Testis (tissue), 3 donors: ENCODE measurements around the gene SLC44A5. TPM values are rescaled to one million over a fixed set of nuclear protein-coding genes. Genes with fewer than 3 reads are reported as not detected.
"Not testable (repeated sequence)": the region's sequence is repeated elsewhere in the genome, so short reads cannot be mapped to it uniquely, and the experiment has no call there.

Experiments used
- DNase-seq: peaks from one replicate; pipeline ENCODE4 v3.0.0-alpha.2; 2019
- H3K27ac ChIP-seq, 2 donors: fragments of 200-600 bp; sonication (generic); one replicate each; pipeline ENCODE4 v1.5.1; 2019
- H3K27me3 ChIP-seq: fragments of 200-600 bp; sonication (generic); one replicate; pipeline ENCODE4 v1.5.1; 2019
- H3K36me3 ChIP-seq: fragments of 200-600 bp; sonication (generic); one replicate; pipeline ENCODE4 v1.5.1; 2017; ENCODE audit warnings: low read depth; ENCODE audit errors: missing control alignments
- H3K4me1 ChIP-seq: fragments of 200-600 bp; sonication (generic); one replicate; pipeline ENCODE4 v1.5.1; 2019
- H3K4me3 ChIP-seq, 2 donors: fragments of 200-600 bp; sonication (generic); one replicate each; pipeline ENCODE4 v1.5.1; 2017 to 2019
- H3K9me3 ChIP-seq: fragments of 200-600 bp; sonication (generic); one replicate; pipeline ENCODE4 v1.5.1; 2017
- CTCF ChIP-seq, 3 experiments: fragments of 450-650 bp in 2 of 3; fragments of 200-600 bp in 1 of 3; sonication (generic) in 1 of 3; IDR thresholded peaks; one replicate each; pipeline ENCODE4 v1.5.1; 2016 to 2019; ENCODE audit warnings: antibody characterized with exemption in 3 of 3, mild to moderate bottlenecking in 2 of 3, moderate library complexity in 1 of 3
- POLR2A ChIP-seq: fragments of 450-650 bp; IDR thresholded peaks from one replicate; pipeline ENCODE4 v1.6.1; 2017; ENCODE audit warnings: antibody characterized with exemption, mild to moderate bottlenecking, moderate library complexity
- WGBS, 2 donors: methylation state at CpG; one replicate each; pipeline ENCODE4 v1.1.5; 2018; 5-methylcytosine and 5-hydroxymethylcytosine counted together
- intact Hi-C: fragments of 100-400 bp; cut with DNase I; formaldehyde crosslinking; loops from one replicate; pipeline ENCODE4 v1.15.1; 2023; ENCODE audit warnings: low total_unique reads
- polyA plus RNA-seq: library from polyadenylated mRNA; stranded (reverse); fragments of 350-450 nt; fragmentation: Illumina TruSeq; extraction: RNeasy Lipid Tissue Mini Kit (QIAGEN cat#74804); gene quantifications from one replicate; pipeline ENCODE4 v1.2.3, GENCODE V29; 2014; ENCODE audit warnings: low read depth, low replicate concordance; ENCODE audit not compliant: insufficient read depth
- total RNA-seq, 2 donors: library from RNA; depleted of rRNA; stranded (reverse); fragments of >200 nt; gene quantifications; one replicate each; pipeline ENCODE4 v1.2.3, GENCODE V29; 2016

SLC44A5 gene
- total and polyA plus RNA-seq, 3 donors from 2014 or later: 4.9 to 10.6 (median 4.9) TPM

DNA sequence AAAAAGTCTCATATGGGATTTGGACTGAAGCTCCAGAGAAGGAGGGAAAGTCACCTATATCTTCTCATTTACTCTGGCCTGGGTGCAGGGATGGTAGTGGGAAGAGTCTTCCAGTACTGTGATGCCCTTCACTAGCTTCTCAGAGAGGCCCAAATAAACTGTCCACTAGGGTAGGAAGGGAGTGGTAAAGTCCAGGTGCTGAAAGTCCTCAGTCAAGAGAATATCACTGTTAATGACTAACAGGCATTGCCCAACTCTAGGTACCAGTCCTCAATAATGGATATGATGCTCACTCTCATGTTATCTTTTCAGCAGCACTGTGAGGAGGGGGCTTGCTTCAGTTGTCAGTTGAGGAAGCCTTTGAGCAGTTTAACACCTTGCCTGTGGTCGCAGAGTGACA lies 412.8 kb downstream of the SLC44A5 start:
- Histone ChIP-seq H3K27ac (no peak overlapping the region), H3K4me1 (no peaks in the 10 kb centered on the region), H3K4me3 (no peak overlapping the region), H3K9me3 (no peaks in the 10 kb centered on the region), H3K27me3 (no peaks in the 10 kb centered on the region), H3K36me3 (no peaks in the 10 kb centered on the region)
- TF ChIP-seq POLR2A: no peak
- TF ChIP-seq CTCF (IDR thresholded peaks at IDR 0.05): no peak
- 76 to 92% methylated on average over 1 of the region's 1 CpG for WGBS, 2 donors
- DNase-seq: no peak
- intact Hi-C loops: no loop called here

DNA sequence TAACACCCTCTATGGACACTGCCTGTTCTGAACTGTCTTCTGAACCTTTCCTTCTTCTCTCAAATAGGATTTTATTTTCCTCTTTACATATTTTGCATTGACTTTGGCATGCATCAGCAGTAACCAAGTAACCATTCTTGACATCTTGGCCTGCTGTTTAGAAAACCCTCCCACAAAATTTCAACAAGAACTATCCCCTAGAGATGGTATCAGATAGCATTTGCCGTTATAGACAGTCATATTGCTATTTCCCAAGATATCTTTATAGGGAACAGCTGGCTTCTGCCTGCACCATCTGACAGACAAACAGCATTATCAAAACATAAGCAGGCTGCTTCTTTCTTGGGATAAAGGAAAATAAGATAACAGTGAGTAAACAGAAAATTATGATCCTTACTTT lies 422.0 kb downstream of the SLC44A5 start:
- Histone ChIP-seq H3K4me1 (no peaks in the 10 kb centered on the region), H3K9me3 (no peaks in the 10 kb centered on the region), H3K27me3 (no peaks in the 10 kb centered on the region), H3K27ac (no peak overlapping the region), H3K4me3 (no peak overlapping the region), H3K36me3 (no peaks in the 10 kb centered on the region)
- 31 to 50% methylated on average over 1 of the region's 1 CpG for WGBS, 2 donors
- intact Hi-C loops: no loop called here
- no peak for TF ChIP-seq CTCF (IDR thresholded peaks at IDR 0.05)
- no peak for TF ChIP-seq POLR2A
- no peak for DNase-seq

DNA sequence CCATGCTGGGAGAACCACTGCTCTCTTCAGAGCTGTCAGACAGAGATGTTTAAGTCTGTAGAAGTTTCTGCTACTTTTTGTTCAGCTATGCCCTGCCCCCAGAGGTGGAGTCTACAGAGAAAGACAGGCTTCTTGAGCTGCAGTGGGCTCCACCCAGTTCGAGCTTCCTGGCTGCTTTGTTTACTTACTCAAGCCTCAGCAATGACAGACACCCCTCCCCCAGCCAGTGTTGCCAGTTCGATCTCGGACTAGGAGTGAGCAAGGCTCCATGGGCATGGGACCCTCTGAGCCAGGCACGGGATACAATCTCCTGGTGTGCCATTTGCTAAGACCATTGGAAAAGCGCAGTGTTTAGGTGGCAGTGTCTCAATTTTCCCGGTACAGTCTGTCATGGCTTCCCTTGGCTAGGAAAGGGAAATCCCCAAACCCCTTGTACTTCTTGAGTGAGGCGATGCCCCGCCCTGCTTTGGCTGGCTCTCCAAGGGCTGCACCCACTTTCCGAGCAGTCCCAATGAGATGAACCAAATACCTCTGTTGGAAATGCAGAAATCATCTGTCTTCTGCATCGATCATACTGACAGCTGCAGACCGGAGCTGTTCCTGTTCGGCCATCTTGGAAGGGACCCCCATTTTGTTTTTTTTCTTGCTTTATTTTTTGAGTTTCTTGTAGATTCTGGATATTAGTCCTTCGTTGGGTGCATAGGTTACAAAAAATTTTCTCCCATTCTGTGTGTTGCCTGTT lies 429.5 kb downstream of the SLC44A5 start:
- H3K27me3 ChIP-seq, intact Hi-C loops, H3K9me3 ChIP-seq, DNase-seq, H3K36me3 ChIP-seq, H3K4me3 ChIP-seq, H3K4me1 ChIP-seq, H3K27ac ChIP-seq: not testable (repeated sequence)
- 94 to 96% methylated on average over 10 to 13 of the region's 13 CpGs for WGBS, 2 donors

DNA sequence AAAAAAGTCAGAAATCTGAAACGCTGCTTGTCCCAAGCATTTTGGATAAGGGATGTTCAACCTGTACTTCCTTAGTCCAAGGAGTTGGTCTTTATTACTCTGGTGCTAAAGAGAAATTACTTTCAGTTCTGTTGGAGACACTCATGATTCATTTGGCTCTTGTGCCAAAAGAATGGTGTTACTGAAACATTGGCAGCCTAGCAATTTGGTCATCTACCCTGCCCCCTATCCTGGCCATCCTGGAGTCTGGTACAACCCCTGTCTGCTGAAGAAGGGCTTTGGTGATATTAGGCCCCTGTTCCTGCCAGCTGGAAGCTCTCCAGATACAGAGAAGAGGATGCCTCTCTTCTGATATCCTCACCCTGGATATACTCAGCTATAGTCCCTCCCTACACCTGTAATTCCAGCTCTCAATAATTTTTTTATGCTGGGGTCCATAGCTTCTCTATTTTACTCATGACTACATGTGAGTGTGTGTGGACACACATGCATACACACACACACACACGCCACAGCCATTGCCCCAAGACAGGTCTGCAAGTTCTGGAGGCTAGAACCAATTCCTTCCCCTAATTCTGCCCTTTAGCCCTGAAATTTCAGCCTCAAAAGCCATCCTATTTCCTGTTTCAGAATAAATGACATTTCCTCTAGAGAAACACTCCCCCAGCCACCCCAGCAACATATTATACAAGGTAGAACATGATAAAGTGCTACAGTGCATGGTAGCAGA lies 436.7 kb downstream of the SLC44A5 start:
- Histone ChIP-seq H3K9me3 (no peaks in the 10 kb centered on the region), H3K27ac (no peak overlapping the region), H3K4me3 (no peak overlapping the region), H3K27me3 (no peaks in the 10 kb centered on the region), H3K36me3 (no peaks in the 10 kb centered on the region), H3K4me1 (no peaks in the 10 kb centered on the region)
- intact Hi-C loops: no loop called here
- TF ChIP-seq POLR2A (no peak), CTCF (IDR thresholded peaks at IDR 0.05) (no peak)
- 78% methylated on average over 2 of the region's 2 CpGs for WGBS, 2 donors
- DNase-seq: no peak

GRCh38 chr1:75172556-75172955 lies 438.4 kb downstream of the SLC44A5 start:
- 23 to 33% methylated on average over 1 of the region's 1 CpG for WGBS, 2 donors
- intact Hi-C loops: no loop called here

More at GRCh38 chr1:75172556-75172955, 438.4 kb downstream of the SLC44A5 start:
- no peaks in the 10 kb centered on the region for H3K4me1 ChIP-seq
- no peak overlapping the region for H3K4me3 ChIP-seq
- no peaks in the 10 kb centered on the region for H3K27me3 ChIP-seq
- no peak overlapping the region for H3K27ac ChIP-seq
- TF ChIP-seq POLR2A: no peak
- TF ChIP-seq CTCF (IDR thresholded peaks at IDR 0.05): no peak
- DNase-seq: no peak
- no peaks in the 10 kb centered on the region for H3K36me3 ChIP-seq
- H3K9me3 ChIP-seq: no peaks in the 10 kb centered on the region
